H1 (cell line): ENCODE data around the gene SMIM32. TPM values are rescaled to one million over a fixed set of nuclear protein-coding genes. Genes with fewer than 3 reads are reported as not detected.

Source experiments
- CEBPB ChIP-seq: IDR thresholded peaks from 2 replicates; pipeline ENCODE4 v1.6.1; 2012; ENCODE audit warnings: low read depth, low read length
- CREB1 ChIP-seq: IDR thresholded peaks from 2 replicates; pipeline ENCODE4 v1.6.1; 2012; ENCODE audit warnings: inconsistent platforms
- EZH2 ChIP-seq: fragments of 200-600 bp; sonication (generic); IDR thresholded peaks from 2 replicates; pipeline ENCODE4 v1.7.1; 2012; ENCODE audit warnings: low read depth, mild to moderate bottlenecking, moderate library complexity, low read length, inconsistent platforms; ENCODE audit not compliant: severe bottlenecking
- GTF2F1 ChIP-seq: IDR thresholded peaks from 2 replicates; pipeline ENCODE4 v1.6.1; 2012; ENCODE audit warnings: low read depth, low read length, improper control_type of control experiment, borderline replicate concordance
- JUND ChIP-seq: IDR thresholded peaks from 2 replicates; pipeline ENCODE4 v1.6.1; 2011; ENCODE audit warnings: mild to moderate bottlenecking, improper control_type of control experiment, low read length
- MAFK ChIP-seq: IDR thresholded peaks from 2 replicates; pipeline ENCODE4 v1.6.1; 2012; ENCODE audit warnings: low read depth, mild to moderate bottlenecking, improper control_type of control experiment, low read length
- RAD21 ChIP-seq, 2 experiments: IDR thresholded peaks in 1 of 2; conservative IDR thresholded peaks in 1 of 2; 2 replicates each; pipeline ENCODE4 v1.6.1; 2011; ENCODE audit warnings: low read depth in 2 of 2, low read length in 2 of 2, improper control_type of control experiment in 1 of 2, inconsistent platforms in 1 of 2, mild to moderate bottlenecking in 1 of 2, moderate library complexity in 1 of 2
- SP1 ChIP-seq: IDR thresholded peaks from 2 replicates; pipeline ENCODE4 v1.6.1; 2011; ENCODE audit warnings: low read depth, low read length
- TCF12 ChIP-seq: IDR thresholded peaks from 2 replicates; pipeline ENCODE4 v1.6.1; 2011; ENCODE audit warnings: low read depth, mild to moderate bottlenecking, low read length
- TEAD4 ChIP-seq: IDR thresholded peaks from 2 replicates; pipeline ENCODE4 v1.6.1; 2012; ENCODE audit warnings: low read depth, low read length, inconsistent platforms, mixed read lengths
- polyA plus RNA-seq, 7 experiments: library from polyadenylated mRNA; depleted of rRNA in 3 of 7; stranded (reverse) in 5 of 7; unstranded in 2 of 7; fragments of >200 nt in 5 of 7; fragments of 200-250 nt in 2 of 7; gene quantifications; 1 replicate in 5 of 7; 2 replicates in 1 of 7; 4 replicates in 1 of 7; pipeline versions ENCODE4 v1.2.1 to v1.2.3, GENCODE V29; 2011 to 2013; ENCODE audit warnings: missing spikeins in 2 of 7, mixed read lengths in 2 of 7
- total RNA-seq: library from RNA; stranded (reverse); fragmentation: NEBNext Ultra II Directional; extraction: Animal tissue kit (Norgen Biotek cat#: 25700); gene quantifications from 2 replicates; pipeline ENCODE4 v1.2.1, GENCODE V29; 2021
- TF ChIP-seq, protein P1 (sequence below): fragments of 300-600 bp; sonication (generic); IDR thresholded peaks from 2 replicates; pipeline ENCODE4 v1.7.1; 2012; ENCODE audit warnings: low read length, moderate library complexity, mild to moderate bottlenecking, inconsistent platforms; ENCODE audit not compliant: insufficient replicate concordance

Gene SMIM32
- total and polyA plus RNA-seq, 2 of the 8 experiments (the other 6 are each of a cell fraction or from before 2014, with no cell fraction given): 0.09 to 0.22 TPM

DNA sequence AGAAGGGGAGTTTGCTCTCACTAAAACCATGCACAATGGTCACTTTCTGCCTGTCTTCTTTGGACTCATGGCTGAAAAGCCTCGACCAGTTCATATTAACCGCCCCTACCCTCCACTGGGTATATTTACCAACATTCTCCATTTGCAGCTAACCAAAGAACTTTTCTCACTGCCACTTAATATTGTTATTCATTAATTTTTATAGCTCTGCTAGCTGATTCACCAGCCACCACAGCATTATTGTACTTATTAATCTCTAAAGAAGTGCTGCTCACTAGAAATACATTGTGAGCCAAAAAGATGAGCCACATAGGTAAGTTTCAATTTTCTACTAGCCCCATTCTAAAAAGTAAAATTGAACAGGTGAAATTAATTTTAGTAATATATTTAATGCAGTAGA lies 33.4 kb upstream of the SMIM32 start (continued):
- TF ChIP-seq, protein P1, sequence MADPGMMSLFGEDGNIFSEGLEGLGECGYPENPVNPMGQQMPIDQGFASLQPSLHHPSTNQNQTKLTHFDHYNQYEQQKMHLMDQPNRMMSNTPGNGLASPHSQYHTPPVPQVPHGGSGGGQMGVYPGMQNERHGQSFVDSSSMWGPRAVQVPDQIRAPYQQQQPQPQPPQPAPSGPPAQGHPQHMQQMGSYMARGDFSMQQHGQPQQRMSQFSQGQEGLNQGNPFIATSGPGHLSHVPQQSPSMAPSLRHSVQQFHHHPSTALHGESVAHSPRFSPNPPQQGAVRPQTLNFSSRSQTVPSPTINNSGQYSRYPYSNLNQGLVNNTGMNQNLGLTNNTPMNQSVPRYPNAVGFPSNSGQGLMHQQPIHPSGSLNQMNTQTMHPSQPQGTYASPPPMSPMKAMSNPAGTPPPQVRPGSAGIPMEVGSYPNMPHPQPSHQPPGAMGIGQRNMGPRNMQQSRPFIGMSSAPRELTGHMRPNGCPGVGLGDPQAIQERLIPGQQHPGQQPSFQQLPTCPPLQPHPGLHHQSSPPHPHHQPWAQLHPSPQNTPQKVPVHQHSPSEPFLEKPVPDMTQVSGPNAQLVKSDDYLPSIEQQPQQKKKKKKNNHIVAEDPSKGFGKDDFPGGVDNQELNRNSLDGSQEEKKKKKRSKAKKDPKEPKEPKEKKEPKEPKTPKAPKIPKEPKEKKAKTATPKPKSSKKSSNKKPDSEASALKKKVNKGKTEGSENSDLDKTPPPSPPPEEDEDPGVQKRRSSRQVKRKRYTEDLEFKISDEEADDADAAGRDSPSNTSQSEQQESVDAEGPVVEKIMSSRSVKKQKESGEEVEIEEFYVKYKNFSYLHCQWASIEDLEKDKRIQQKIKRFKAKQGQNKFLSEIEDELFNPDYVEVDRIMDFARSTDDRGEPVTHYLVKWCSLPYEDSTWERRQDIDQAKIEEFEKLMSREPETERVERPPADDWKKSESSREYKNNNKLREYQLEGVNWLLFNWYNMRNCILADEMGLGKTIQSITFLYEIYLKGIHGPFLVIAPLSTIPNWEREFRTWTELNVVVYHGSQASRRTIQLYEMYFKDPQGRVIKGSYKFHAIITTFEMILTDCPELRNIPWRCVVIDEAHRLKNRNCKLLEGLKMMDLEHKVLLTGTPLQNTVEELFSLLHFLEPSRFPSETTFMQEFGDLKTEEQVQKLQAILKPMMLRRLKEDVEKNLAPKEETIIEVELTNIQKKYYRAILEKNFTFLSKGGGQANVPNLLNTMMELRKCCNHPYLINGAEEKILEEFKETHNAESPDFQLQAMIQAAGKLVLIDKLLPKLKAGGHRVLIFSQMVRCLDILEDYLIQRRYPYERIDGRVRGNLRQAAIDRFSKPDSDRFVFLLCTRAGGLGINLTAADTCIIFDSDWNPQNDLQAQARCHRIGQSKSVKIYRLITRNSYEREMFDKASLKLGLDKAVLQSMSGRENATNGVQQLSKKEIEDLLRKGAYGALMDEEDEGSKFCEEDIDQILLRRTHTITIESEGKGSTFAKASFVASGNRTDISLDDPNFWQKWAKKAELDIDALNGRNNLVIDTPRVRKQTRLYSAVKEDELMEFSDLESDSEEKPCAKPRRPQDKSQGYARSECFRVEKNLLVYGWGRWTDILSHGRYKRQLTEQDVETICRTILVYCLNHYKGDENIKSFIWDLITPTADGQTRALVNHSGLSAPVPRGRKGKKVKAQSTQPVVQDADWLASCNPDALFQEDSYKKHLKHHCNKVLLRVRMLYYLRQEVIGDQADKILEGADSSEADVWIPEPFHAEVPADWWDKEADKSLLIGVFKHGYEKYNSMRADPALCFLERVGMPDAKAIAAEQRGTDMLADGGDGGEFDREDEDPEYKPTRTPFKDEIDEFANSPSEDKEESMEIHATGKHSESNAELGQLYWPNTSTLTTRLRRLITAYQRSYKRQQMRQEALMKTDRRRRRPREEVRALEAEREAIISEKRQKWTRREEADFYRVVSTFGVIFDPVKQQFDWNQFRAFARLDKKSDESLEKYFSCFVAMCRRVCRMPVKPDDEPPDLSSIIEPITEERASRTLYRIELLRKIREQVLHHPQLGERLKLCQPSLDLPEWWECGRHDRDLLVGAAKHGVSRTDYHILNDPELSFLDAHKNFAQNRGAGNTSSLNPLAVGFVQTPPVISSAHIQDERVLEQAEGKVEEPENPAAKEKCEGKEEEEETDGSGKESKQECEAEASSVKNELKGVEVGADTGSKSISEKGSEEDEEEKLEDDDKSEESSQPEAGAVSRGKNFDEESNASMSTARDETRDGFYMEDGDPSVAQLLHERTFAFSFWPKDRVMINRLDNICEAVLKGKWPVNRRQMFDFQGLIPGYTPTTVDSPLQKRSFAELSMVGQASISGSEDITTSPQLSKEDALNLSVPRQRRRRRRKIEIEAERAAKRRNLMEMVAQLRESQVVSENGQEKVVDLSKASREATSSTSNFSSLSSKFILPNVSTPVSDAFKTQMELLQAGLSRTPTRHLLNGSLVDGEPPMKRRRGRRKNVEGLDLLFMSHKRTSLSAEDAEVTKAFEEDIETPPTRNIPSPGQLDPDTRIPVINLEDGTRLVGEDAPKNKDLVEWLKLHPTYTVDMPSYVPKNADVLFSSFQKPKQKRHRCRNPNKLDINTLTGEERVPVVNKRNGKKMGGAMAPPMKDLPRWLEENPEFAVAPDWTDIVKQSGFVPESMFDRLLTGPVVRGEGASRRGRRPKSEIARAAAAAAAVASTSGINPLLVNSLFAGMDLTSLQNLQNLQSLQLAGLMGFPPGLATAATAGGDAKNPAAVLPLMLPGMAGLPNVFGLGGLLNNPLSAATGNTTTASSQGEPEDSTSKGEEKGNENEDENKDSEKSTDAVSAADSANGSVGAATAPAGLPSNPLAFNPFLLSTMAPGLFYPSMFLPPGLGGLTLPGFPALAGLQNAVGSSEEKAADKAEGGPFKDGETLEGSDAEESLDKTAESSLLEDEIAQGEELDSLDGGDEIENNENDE: no peak
- TF ChIP-seq CREB1: no peak
- TF ChIP-seq CEBPB: no peak
- TF ChIP-seq EZH2: no peak
- no peak for TF ChIP-seq MAFK
- no peak for TF ChIP-seq RAD21 (IDR thresholded peaks at IDR 0.05 in 1 of 2, conservative IDR thresholded peaks at IDR 0.05 in 1 of 2; ENCODE audit: low read depth in 2 of 2, low read length in 2 of 2)
- TF ChIP-seq TEAD4: no peak
- TF ChIP-seq GTF2F1: no peak
- TF ChIP-seq TCF12: no peak
- TF ChIP-seq JUND: no peak
- no peak for TF ChIP-seq SP1
